MM.1S (cell line): ENCODE results near the gene CD82.

Source experiments
- DNase-seq: peaks from one replicate; pipeline ENCODE4 v3.0.0-alpha.2; 2015
- H2AFZ ChIP-seq: fragments of 300-600 bp; sonication (generic); 2 replicates; pipeline ENCODE4 v1.6.0; 2016; ENCODE audit warnings: antibody characterized with exemption, low read length
- H3F3A ChIP-seq: fragments of 300-600 bp; sonication (generic); 2 replicates; pipeline ENCODE4 v1.6.1; 2016; ENCODE audit warnings: mild to moderate bottlenecking, antibody characterized with exemption, low read length, moderate library complexity, mixed read lengths; ENCODE audit not compliant: insufficient read depth
- H3K27ac ChIP-seq: fragments of 300-600 bp; sonication (generic); 2 replicates; pipeline ENCODE4 v1.5.1; 2016; ENCODE audit warnings: mild to moderate bottlenecking, low read length
- H3K27me3 ChIP-seq: fragments of 300-600 bp; sonication (generic); replicated peaks from 2 replicates; pipeline ENCODE4 v1.6.0; 2016; ENCODE audit warnings: low read length; ENCODE audit not compliant: insufficient read depth
- H3K36me3 ChIP-seq: fragments of 300-600 bp; sonication (generic); replicated peaks from 2 replicates; pipeline ENCODE4 v1.6.1; 2016; ENCODE audit warnings: mild to moderate bottlenecking, low read length, mixed read lengths; ENCODE audit not compliant: insufficient read depth
- H3K4me1 ChIP-seq: fragments of 300-600 bp; sonication (generic); 2 replicates; pipeline ENCODE4 v1.6.1; 2016; ENCODE audit warnings: low read length, mixed read lengths
- H3K4me2 ChIP-seq: fragments of 300-600 bp; sonication (generic); 2 replicates; pipeline ENCODE4 v1.6.0; 2016; ENCODE audit warnings: low read depth, low read length
- H3K4me3 ChIP-seq: fragments of 300-600 bp; sonication (generic); 2 replicates; pipeline ENCODE4 v1.5.1; 2016; ENCODE audit warnings: low read length, mixed read lengths
- H3K79me2 ChIP-seq: fragments of 300-600 bp; sonication (generic); 2 replicates; pipeline ENCODE4 v1.6.1; 2016; ENCODE audit warnings: mixed run types, low read length, mixed read lengths
- H3K9ac ChIP-seq: fragments of 300-600 bp; sonication (generic); 2 replicates; pipeline ENCODE4 v1.6.1; 2016; ENCODE audit warnings: low read length, mixed read lengths
- H3K9me2 ChIP-seq: fragments of 300-600 bp; sonication (generic); replicated peaks from 2 replicates; pipeline ENCODE4 v1.6.1; 2016; ENCODE audit warnings: mild to moderate bottlenecking, low read length, mixed read lengths; ENCODE audit not compliant: insufficient read depth
- H3K9me3 ChIP-seq: fragments of 300-600 bp; sonication (generic); replicated peaks from 2 replicates; pipeline ENCODE4 v1.6.1; 2016; ENCODE audit warnings: mild to moderate bottlenecking, low read length, mixed read lengths; ENCODE audit not compliant: insufficient read depth
- H4K20me1 ChIP-seq: fragments of 300-600 bp; sonication (generic); 2 replicates; pipeline ENCODE4 v1.6.1; 2016; ENCODE audit warnings: mild to moderate bottlenecking, low read length, moderate library complexity, mixed read lengths; ENCODE audit not compliant: insufficient read depth
- CTCF ChIP-seq: fragments of 300-600 bp; sonication (generic); IDR thresholded peaks from 2 replicates; pipeline ENCODE4 v1.5.1; 2016; ENCODE audit warnings: antibody characterized with exemption, low read length, mixed read lengths
- EZH2 ChIP-seq: fragments of 300-600 bp; sonication (generic); optimal IDR thresholded peaks from 2 replicates; pipeline ENCODE3; 2017; ENCODE audit warnings: low read depth, mild to moderate bottlenecking, antibody characterized with exemption, low read length, mixed read lengths
- EZH2phosphoT487 ChIP-seq: fragments of 300-600 bp; sonication (generic); IDR thresholded peaks from 2 replicates; pipeline ENCODE4 v1.6.1; 2018; ENCODE audit warnings: antibody characterized with exemption, low read length

CD82 gene

GRCh38 chr11:44592125-44592940 is 26.9 kb downstream of the CD82 start:
- no peak overlapping the region for H3K27ac ChIP-seq
- H3K4me2 ChIP-seq: no peak overlapping the region
- no peaks in the 10 kb centered on the region; the same call in 1 of the 2 replicates for H3K36me3 ChIP-seq

GRCh38 chr11:44593251-44593650 is 27.8 kb downstream of the CD82 start:
- Histone ChIP-seq H3K27me3 (no peaks in the 10 kb centered on the region), H2AFZ (no peak overlapping the region), H3K9ac (no peak overlapping the region), H3K4me1 (peaks cover 30% of the 10 kb centered on the region), H3K9me3 (no peaks in the 10 kb centered on the region), H3K9me2 (no peaks in the 10 kb centered on the region), H3K4me3 (no peak overlapping the region), H3K27ac (no peak overlapping the region), H3F3A (peaks cover 12% of the 10 kb centered on the region), H4K20me1 (no peaks in the 10 kb centered on the region), H3K36me3 (no peaks in the 10 kb centered on the region), H3K4me2 (no peak overlapping the region), H3K79me2 (peaks cover 15% of the 10 kb centered on the region; the same call in 1 of the 2 replicates)
- no peak for DNase-seq
- no peak for TF ChIP-seq EZH2phosphoT487
- TF ChIP-seq EZH2: no peak
- TF ChIP-seq CTCF: no peak

More at GRCh38 chr11:44592125-44592940, 26.9 kb downstream of the CD82 start:
- Histone ChIP-seq H3K9me2 (no peaks in the 10 kb centered on the region), H3F3A (peaks cover 12% of the 10 kb centered on the region), H3K4me3 (no peak overlapping the region), H3K27me3 (no peaks in the 10 kb centered on the region), H3K79me2 (peaks cover 7% of the 10 kb centered on the region; the same call in 1 of the 2 replicates), H3K9me3 (no peaks in the 10 kb centered on the region), H2AFZ (no peak overlapping the region), H3K9ac (no peak overlapping the region), H4K20me1 (no peaks in the 10 kb centered on the region), H3K4me1 (peaks cover 22% of the 10 kb centered on the region)
- DNase-seq: no peak
- TF ChIP-seq CTCF (no peak), EZH2 (no peak), EZH2phosphoT487 (no peak)

- Histone ChIP-seq H3K36me3 (no peaks in the 10 kb centered on the region), H2AFZ (no peak overlapping the region), H3F3A (peaks cover 12% of the 10 kb centered on the region), H3K9ac (no peak overlapping the region), H3K79me2 (peaks cover 15% of the 10 kb centered on the region; the same call in 1 of the 2 replicates), H3K27ac (peak overlapping the region; percentile 95; the same call in 1 of the 2 replicates), H3K27me3 (no peaks in the 10 kb centered on the region), H4K20me1 (no peaks in the 10 kb centered on the region), H3K9me2 (no peaks in the 10 kb centered on the region), H3K4me2 (no peak overlapping the region), H3K4me1 (peaks cover 30% of the 10 kb centered on the region), H3K4me3 (no peak overlapping the region), H3K9me3 (no peaks in the 10 kb centered on the region)
- no peak for DNase-seq
- TF ChIP-seq EZH2phosphoT487 (no peak), CTCF (no peak), EZH2 (no peak)
These were observed 29.5 kb downstream of the CD82 start for GRCh38 chr11:44595006-44595405.
